Osteoblast (primary cell): ENCODE data around the gene COPG1. TPM values are rescaled to one million over a fixed set of nuclear protein-coding genes. Genes with fewer than 3 reads are reported as not detected.
A peak's percentile ranks its signal among the peaks of the same experiment; 100 is the strongest.

Experiments used
- DNase-seq: peaks from one replicate; pipeline ENCODE4 v3.0.0; 2011; ENCODE audit warnings: low spot score, mixed read lengths; ENCODE audit not compliant: insufficient read length; ENCODE audit errors: missing footprints
- H2AFZ ChIP-seq: 2 replicates; pipeline ENCODE4 v1.6.0; 2011; ENCODE audit warnings: mild to moderate bottlenecking, low read length
- H3K27ac ChIP-seq: 2 replicates; pipeline ENCODE4 v1.5.1; 2011; ENCODE audit warnings: mild to moderate bottlenecking, low read depth, low read length, moderate library complexity
- H3K27me3 ChIP-seq: 2 replicates; pipeline ENCODE4 v1.6.0; 2012; ENCODE audit warnings: mild to moderate bottlenecking, control low read depth, inconsistent platforms, low read length, moderate library complexity; ENCODE audit not compliant: insufficient read depth
- H3K36me3 ChIP-seq: 2 replicates; pipeline ENCODE4 v1.5.1; 2011; ENCODE audit warnings: mild to moderate bottlenecking, low read length, control low read depth, moderate library complexity; ENCODE audit not compliant: insufficient read depth
- H3K4me1 ChIP-seq: 2 replicates; pipeline ENCODE4 v1.5.1; 2011; ENCODE audit warnings: mild to moderate bottlenecking, low read length, control low read depth, moderate library complexity; ENCODE audit not compliant: insufficient read depth
- H3K4me2 ChIP-seq: 2 replicates; pipeline ENCODE4 v1.6.0; 2011; ENCODE audit warnings: mild to moderate bottlenecking, low read length; ENCODE audit not compliant: insufficient read depth
- H3K4me3 ChIP-seq: fragments of 200-600 bp; sonication (generic); 3 replicates; pipeline ENCODE4 v1.5.1; 2012; ENCODE audit warnings: mild to moderate bottlenecking, low read length, inconsistent platforms; ENCODE audit not compliant: insufficient read depth
- H3K79me2 ChIP-seq: 2 replicates; pipeline ENCODE4 v1.6.0; 2012; ENCODE audit warnings: mild to moderate bottlenecking, low read length, control low read depth, inconsistent platforms; ENCODE audit not compliant: insufficient read depth
- H3K9me3 ChIP-seq: 2 replicates; pipeline ENCODE4 v1.5.1; 2011; ENCODE audit warnings: low read depth, low read length, control low read depth
- H4K20me1 ChIP-seq: 2 replicates; pipeline ENCODE4 v1.6.0; 2012; ENCODE audit warnings: mild to moderate bottlenecking, low read length, control low read depth; ENCODE audit not compliant: insufficient read depth
- CTCF ChIP-seq: IDR thresholded peaks from 2 replicates; pipeline ENCODE4 v1.5.1; 2011; ENCODE audit warnings: mild to moderate bottlenecking, low read depth, low read length, moderate library complexity; ENCODE audit errors: extremely low read depth
- total RNA-seq: library from RNA; depleted of rRNA; stranded (reverse); fragments of >200 nt; gene quantifications from 2 replicates; pipeline ENCODE4 v1.2.3, GENCODE V29; 2012

The COPG1 gene
- total RNA-seq, 1 donor, result 297 TPM

GRCh38 chr3:129313665-129314385 is 64.4 kb downstream of the COPG1 start:
- peaks cover 7% of the 10 kb centered on the region for H3K79me2 ChIP-seq
- no peak for TF ChIP-seq CTCF
- peaks cover 14% of the 10 kb centered on the region for H3K4me1 ChIP-seq
- H3K27ac ChIP-seq, result peak overlapping the region; percentile 71
- DNase-seq, result peak; percentile 88
- peaks cover 4% of the 10 kb centered on the region for H4K20me1 ChIP-seq
- no peaks in the 10 kb centered on the region for H3K27me3 ChIP-seq
- no peak overlapping the region for H2AFZ ChIP-seq
- H3K36me3 ChIP-seq, result no peaks in the 10 kb centered on the region
- H3K4me2 ChIP-seq, result peak overlapping the region; percentile 87
- H3K9me3 ChIP-seq, result no peaks in the 10 kb centered on the region
- H3K4me3 ChIP-seq, result peak overlapping the region; percentile 86

GRCh38 chr3:129314386-129315222 is 65.2 kb downstream of the COPG1 start:
- peaks cover 4% of the 10 kb centered on the region for H4K20me1 ChIP-seq
- H3K27me3 ChIP-seq, result no peaks in the 10 kb centered on the region
- no peaks in the 10 kb centered on the region for H3K36me3 ChIP-seq
- peak overlapping the region; percentile 71 for H3K27ac ChIP-seq
- peaks cover 7% of the 10 kb centered on the region for H3K79me2 ChIP-seq
- peak overlapping the region; percentile 87 for H3K4me2 ChIP-seq
- no peaks in the 10 kb centered on the region for H3K9me3 ChIP-seq
- H3K4me3 ChIP-seq, result peak overlapping the region; percentile 86
- peak; percentile 99 for DNase-seq
- peak overlapping the region; percentile 81 for H2AFZ ChIP-seq
- peaks cover 14% of the 10 kb centered on the region for H3K4me1 ChIP-seq
- TF ChIP-seq CTCF, result peak; percentile 5

GRCh38 chr3:129315223-129315997 is 66.0 kb downstream of the COPG1 start:
- peak; percentile 92 for DNase-seq
- Histone ChIP-seq H3K4me2 (peak overlapping the region; percentile 87), H3K27ac (peak overlapping the region; percentile 71), H3K36me3 (no peaks in the 10 kb centered on the region), H3K4me3 (peak overlapping the region; percentile 86), H2AFZ (peak overlapping the region; percentile 57), H3K27me3 (no peaks in the 10 kb centered on the region), H4K20me1 (peaks cover 4% of the 10 kb centered on the region), H3K4me1 (peaks cover 14% of the 10 kb centered on the region), H3K9me3 (no peaks in the 10 kb centered on the region), H3K79me2 (peaks cover 7% of the 10 kb centered on the region)
- no peak for TF ChIP-seq CTCF

GRCh38 chr3:129315998-129316247 is 66.5 kb downstream of the COPG1 start:
- Histone ChIP-seq H3K4me1 (peaks cover 14% of the 10 kb centered on the region), H3K27me3 (no peaks in the 10 kb centered on the region), H3K4me2 (peak overlapping the region; percentile 87), H3K4me3 (peak overlapping the region; percentile 86), H3K9me3 (no peaks in the 10 kb centered on the region), H2AFZ (no peak overlapping the region), H4K20me1 (peaks cover 4% of the 10 kb centered on the region), H3K27ac (peak overlapping the region; percentile 72), H3K79me2 (peaks cover 7% of the 10 kb centered on the region), H3K36me3 (no peaks in the 10 kb centered on the region)
- no peak for TF ChIP-seq CTCF
- no peak for DNase-seq
